COLO829 (cell line): ENCODE data around the gene PSORS1C1.
"Not testable (repeated sequence)": the region's sequence is repeated elsewhere in the genome, so short reads cannot be mapped to it uniquely, and the experiment has no call there.

Experiments used
- DNase-seq: peaks from one replicate; pipeline ENCODE4 v3.0.0; 2012; ENCODE audit warnings: low spot score

Gene PSORS1C1

DNA sequence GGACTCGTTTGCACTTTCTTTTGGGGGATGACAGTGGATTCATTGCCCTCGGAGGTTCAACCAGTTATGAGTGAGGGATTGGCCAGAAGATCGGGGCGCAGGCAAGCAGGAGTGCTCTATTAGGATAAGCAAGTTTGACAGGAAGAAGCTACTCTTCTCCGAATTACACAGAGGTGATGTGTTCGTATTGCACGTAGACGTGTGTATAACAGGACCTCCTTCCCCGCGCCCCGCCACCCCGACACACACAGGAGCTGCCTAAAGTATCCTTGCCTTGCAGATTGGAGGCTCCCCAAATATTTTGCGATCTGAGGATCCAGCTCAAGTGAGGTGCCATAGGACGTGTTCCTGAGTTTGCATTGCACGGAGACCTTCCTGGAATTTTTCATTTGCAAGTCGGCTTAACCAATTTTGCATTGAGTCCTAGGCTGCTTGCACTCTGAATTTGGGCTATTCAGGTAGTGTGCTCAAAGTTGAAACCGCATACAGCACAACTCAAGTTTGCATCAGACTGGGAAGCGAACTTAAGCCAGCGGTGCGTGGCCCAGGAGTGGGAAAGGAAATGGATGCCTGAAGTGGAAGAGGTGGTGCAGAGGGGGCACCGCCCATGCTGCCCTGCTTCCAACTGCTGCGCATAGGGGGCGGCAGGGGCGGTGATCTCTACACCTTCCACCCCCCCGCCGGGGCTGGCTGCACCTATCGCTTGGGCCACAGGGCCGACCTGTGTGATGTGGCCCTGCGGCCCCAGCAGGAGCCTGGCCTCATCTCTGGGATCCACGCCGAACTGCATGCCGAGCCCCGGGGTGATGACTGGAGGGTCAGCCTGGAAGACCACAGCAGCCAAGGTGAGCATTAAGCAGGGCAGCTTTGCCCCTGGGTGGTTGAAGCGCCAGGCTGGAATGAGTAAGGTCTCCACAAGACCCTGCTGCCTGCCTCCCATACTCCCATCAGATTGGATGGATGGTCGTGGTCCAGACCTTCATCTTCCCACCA is 44.6 kb downstream of the PSORS1C1 start:
- peak; percentile 17 for DNase-seq

DNA sequence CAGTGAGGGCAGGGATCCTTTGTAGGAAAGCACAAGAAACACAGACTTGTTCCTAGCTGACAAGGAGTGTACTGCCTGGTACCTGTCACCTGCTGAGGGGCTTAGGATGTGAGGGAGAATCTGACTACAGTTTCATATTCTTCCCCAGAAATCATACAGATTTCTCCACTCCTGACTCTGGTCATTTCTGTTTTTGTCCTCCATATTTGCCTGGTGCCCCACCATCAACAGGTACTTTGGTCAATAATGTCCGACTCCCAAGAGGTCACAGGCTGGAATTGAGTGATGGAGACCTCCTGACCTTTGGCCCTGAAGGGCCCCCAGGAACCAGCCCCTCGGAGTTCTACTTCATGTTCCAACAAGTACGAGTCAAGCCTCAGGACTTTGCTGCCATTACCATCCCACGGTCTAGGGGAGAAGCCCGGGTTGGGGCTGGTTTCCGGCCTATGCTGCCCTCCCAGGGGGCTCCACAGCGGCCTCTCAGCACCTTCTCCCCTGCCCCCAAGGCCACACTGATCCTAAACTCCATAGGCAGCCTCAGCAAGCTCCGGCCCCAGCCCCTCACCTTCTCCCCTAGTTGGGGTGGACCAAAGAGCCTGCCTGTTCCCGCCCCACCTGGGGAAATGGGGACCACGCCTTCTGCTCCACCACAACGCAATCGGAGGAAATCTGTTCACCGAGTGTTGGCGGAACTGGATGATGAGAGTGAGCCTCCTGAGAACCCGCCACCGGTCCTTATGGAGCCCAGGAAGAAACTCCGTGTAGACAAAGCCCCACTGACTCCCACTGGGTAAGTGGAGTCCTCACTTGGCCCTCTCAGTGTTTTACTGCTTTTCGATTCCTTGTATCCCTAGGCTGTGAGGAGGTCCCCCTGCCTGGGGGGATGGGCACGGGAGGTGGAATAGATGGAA is 46.9 kb downstream of the PSORS1C1 start:
- DNase-seq: no peak

DNA sequence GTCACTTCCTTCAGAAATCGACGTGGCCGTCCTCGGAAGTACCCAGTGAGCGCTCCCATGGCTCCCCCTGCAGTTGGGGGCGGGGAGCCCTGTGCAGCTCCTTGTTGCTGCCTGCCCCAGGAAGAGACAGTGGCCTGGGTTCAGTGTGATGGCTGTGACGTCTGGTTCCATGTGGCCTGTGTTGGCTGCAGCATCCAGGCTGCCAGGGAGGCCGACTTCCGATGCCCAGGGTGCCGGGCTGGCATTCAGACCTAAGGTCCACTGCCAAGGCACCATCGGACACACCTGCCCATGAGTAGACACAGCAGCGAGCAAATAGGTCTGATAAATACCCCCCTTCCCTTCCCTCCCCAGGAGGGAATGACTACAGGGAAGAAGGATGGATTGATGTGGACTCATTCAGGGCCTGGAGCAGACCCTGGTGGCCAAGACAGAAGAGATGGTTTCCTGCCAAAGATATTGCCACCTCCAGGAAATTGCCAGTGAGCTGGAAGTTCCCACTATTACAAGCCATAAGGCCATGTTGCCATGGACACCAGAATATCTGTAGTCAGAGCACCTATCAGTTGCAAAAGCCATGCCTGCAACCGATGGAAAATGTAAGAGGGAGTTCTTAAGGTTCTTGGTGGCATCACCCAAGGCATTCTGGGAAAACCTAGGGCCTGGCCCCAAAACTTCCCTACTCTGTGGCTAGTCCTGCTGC is 48.0 kb downstream of the PSORS1C1 start:
- DNase-seq: no peak

DNA sequence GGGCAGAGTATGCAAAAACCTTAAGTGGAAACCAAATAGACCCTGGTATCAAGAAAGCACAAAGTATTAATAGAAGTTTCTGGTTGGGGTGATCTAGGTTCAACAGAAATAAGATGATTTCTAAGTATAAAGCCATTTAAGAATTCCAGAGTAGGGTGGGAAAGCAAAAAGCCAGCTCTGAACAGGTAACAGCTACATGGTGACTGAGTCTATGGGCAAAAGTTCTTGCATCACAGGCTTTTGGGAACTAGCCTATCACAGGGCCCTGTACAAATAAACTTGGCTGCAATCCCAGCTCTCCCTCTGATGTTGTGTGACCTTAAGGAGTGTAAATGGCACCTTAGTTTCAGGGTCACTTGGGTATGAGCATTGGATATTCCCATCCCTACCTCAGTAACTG is 49.3 kb downstream of the PSORS1C1 start:
- DNase-seq: no peak

DNA sequence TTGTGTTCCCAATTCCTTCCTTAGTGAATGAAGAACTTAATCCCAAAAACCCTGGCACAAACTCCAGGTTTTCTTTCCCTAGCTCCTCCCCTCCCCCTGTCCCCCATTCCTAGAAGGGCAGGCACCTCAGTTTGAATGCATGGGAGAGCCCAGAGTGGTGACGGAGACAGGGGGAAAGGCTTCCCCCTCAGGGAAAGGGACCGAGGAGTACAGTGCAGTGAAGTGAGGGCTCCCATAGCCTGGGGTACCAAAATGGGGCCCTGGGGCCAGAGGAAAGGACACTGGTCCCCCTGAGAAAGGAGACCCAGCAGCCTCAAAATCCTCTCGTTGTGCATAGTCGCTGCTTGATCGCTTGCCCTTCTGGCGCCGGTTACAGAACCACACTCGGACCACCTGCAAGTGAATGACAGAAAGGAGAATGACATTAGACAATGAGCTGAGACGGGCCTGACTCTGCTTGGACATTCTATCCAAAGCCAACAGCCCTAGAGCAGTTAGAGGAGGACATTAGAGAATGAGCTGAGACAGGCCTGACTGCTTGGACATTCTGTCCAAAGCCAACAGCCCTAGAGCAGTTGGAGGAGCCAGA is 50.0 kb downstream of the PSORS1C1 start:
- DNase-seq: not testable (repeated sequence)

DNA sequence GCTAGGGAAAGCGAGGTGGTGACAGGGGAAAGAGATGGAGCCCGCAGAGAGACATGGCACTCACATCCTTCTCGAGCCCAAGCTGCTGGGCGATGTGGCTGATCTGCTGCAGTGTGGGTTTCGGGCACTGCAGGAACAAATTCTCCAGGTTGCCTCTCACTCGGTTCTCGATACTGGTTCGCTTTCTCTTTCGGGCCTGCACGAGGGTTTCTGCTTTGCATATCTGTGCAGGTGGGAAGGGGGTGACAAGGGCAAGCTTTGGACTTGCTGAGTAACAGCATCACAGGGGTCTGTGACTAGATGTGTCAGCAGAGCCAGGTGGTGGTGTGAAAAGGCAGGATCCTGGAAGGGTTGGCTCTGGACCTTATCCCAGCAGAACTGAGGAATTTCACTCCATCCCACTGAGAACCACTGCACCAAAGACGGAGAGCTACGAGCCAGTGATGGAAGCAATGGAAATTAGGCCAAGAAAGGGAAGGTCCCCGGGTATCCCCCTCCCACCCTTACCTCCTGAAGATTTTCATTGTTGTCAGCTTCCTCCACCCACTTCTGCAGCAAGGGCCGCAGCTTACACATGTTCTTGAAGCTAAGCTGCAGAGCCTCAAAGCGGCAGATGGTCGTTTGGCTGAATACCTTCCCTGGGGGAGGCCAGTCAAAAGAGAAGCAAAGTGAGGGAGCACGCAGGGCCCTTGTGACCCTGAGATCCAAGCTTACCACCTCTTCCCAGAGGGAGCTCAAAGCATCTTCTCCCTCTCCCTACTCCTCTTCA is 50.6 kb downstream of the PSORS1C1 start:
- DNase-seq: not testable (repeated sequence)

DNA sequence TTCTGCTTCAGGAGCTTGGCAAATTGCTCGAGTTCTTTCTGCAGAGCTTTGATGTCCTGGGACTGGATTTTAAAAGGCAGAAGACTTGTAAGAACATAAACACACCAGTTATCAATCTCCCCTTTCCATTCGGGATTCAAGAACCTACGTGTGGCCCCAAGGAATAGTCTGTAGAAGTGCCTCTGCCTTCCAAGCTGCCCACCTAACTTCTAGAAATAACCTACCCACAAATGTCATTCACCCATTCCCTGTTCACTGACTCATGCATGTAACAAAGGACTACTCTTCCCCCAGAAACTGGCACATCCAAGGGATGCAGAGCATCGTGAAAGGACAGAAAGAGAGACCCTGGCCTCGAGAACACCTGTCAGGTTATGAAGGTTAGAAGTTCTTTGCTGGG is 51.4 kb downstream of the PSORS1C1 start:
- no peak for DNase-seq

DNA sequence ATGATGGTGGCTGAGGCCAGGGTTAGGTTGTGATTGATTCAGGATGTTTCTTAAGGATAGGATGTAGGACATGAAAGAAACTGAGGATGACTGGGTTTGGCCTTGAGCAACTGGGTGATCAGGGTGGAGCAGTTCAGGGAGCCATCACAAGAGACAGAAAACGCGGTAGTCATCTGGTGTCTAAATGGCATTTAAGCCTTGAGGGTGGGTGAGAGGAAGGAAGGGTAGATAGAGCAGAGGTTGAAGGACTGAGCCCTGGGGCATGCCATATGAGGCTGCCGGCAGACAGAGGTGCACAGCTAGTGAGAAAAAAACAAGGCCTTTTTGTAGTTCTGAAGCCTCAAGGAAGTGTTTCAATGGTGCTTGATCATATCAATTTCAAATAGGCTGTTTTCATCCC is 54.0 kb downstream of the PSORS1C1 start:
- DNase-seq: no peak

DNA sequence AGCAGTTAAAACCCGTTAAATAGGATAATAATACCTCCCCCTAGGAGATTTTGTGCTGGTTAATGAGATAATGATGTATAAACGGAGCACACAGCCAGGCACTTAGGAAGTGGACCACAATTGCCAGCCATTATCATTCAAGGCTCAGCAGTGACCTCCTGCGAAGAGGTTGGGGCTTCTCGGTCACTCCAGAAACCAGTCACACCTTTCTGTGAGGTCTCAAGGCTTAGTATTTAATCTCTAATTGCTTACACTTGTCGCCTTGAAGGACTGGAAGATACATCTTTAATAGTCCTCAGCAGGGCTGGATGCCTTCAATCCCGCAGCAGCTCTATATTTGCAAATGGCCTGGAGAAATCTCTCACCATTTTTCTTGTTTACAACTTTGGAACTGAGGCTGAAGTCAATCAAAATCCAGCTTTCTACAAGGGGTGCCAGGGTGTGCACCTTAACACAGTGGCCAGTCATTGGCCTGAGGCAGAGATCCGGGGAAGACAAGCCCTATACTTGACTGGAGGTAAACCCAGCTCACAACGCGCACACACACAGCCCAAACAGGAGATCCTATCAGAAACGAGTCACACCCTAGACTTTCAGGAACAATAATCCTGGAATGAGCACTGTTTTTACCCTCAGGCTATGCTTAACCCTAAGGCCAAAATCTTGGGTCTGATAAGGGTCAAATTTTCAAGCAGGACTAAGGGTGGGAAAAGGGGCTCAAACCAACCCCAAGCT is 54.7 kb downstream of the PSORS1C1 start:
- no peak for DNase-seq

DNA sequence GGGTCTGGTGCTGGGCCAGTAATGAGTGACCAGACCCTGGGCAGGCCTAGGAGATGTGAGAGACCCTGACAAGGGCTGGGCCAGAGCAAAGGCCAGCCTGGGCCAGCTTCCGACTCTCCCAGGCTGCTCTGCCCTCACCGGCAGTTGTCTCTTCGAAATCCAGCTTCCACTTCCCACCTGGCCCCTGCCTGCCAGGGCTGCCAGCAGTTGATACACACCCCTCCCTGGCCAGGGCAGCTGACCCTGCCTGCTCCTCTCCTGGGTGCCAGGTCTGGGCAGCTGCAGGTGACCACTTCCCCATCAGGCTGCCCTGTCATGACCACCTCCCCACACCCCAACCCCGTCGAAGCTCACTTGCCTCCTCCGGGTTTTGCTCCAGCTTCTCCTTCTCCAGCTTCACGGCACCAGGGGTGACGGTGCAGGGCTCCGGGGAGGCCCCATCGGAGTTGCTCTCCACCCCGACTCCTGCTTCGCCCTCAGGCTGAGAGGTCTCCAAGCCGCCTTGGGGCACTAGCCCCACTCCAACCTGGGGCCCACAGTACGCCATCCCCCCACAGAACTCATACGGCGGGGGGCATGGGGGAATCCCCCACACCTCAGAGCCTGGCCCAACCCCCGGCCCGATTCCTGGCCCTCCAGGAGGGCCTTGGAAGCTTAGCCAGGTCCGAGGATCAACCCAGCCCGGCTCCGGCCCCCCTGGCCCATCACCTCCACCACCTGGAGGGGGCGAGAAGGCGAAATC is 55.4 kb downstream of the PSORS1C1 start:
- not testable (repeated sequence) for DNase-seq

DNA sequence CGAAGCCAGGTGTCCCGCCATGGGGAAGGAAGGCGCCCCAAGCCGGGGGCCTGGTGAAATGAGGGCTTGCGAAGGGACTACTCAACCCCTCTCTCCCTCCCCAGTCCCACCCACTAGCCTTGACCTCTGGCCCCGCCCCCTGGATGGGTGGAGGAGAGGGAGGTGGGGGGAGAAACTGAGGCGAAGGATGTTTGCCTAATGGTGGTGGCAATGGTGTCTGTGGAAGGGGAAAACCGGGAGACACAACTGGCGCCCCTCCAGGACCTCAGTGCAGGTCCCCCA is 55.9 kb downstream of the PSORS1C1 start, which contains the start of gene POU5F1:
TSS of gene POU5F1 (minus strand) at position 83 of the 282 bp plus-strand sequence. CDS start at position 21, 62 bp downstream.
- no peak for DNase-seq

DNA sequence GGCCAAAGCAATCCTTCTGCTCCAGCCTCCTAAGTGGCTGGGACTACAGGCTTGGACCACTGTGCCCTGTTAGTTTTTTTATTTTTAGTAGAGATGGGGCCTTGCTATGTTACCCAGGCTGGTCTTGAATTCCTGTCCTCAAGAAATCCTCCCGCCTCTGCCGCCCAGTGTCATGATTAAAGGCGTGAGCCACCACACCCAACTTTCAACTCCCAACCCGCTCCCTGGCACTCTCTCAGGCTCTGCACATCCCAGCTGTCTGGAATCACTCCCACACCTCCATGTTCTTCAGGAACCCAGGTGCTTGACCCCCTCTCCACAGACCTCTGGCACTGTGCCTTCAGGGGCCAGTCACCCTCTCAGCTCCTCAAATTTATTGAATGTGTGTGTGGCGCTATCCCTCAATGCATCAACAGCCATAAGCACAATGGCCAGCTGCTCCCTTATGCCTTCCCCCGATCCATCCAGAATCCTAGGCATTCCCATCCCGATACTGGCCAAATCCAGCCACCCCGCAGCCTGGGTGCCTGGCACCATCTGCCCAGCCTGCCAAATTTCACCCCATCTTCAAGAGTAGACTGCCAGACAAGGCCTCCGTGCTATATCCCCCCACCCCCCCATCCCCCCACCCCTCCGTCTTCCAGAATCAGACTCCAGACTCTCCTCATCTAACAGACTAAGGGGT is 56.5 kb downstream of the PSORS1C1 start:
- no peak for DNase-seq

DNA sequence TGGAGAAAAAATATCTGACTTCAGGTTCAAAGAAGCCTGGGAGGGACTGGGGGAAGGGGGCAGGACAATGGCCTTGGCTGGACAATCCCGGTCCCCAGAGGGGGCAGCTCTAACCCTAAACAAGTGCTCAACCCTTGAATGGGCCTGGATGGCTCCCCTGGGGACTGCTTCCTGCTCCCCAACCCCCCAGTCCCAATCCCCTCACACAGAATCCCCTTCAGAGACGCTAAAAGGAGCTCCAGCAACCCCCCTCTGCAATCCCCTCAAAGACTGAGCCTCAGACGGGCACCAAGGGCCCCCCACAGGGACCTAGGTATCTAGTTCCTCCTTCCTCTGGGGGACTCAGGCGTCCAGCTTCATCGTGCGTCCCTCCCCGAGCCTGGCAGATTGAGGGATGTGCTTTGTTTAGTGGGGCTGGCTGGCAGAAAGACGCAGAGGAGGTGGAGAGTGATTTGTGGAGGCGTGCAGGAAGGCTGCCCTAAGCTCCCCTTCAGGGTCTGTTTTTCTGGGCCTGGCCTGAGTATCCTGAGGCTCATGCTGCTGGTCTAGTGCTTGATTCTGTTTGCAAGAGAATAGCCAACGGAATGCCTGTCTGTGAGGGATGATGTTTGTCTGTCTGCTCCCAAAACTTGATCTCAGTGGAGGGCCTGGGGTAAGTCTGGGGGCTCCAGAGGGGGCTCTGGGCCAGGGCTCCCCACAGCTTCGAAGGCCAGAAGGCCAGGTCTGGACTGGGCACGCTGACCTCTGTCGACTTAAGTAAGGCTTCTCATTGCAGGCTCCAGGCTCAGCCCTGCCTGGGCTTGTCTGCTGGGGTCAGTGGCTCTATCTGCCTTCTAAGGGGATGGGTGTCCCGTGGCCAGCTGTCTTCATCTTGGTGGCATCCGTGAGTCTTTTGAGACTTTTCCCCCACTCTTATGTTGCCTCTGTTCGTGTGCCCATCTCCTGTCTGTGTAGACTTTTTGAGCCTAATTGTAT is 57.6 kb downstream of the PSORS1C1 start:
- DNase-seq: no peak

DNA sequence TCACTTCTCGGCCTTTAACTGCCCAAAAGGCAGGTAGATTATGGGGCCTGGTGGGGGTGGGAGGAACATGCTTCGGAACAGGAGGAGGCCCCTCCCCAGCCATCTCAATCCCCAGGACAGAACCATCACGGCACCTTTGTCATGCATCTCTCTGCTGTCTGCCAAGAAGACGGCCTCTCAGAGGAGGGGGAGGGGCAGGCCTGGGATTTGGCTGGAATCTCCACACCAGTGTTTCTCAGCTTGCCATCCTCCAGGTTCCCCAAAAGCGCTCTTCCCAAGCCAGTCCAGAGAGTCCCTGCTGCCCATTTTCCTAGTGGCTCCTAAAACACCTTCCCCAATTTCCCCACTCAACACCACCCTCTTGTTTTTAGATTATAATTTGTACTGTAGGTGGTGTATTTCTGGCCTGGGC is 58.4 kb downstream of the PSORS1C1 start:
- no peak for DNase-seq

DNA sequence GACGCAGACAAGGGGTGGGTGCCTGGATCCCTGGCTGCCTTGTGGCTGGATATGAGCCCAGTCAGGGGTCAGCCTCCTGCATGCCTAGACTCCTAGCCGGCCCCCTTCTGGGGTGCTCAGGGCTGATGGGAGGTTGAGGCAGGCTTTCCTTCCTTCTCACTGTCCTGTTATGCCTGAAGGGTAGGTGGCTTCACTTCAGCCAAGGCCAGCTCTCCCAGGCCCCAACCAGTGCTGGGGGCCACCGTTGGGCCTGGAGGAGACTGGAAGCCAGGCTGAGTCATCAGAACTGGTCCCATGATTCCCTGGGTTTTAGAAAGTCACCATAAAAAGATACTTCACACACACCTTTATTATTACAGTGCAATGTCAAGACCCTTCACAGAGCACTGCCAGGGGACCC is 58.8 kb downstream of the PSORS1C1 start:
- no peak for DNase-seq

DNA sequence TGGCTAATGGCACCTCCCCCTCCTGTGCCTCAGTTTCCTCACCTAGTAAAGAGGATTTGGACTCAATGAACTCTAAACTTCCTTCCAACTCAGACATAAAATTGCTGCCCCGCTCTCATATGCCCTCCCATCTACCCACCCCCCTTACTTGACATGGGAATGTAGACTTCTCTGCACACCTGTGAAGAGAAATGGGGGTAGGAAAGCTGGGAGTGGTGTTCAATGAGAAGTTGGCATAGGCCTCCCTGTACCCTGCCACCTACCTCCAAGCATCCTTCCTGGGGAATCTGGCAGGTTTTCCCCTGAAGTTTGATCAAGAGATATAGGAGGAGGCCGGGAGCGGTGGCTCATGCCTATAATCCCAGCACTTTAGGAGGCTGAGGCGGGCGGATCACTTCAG is 59.8 kb downstream of the PSORS1C1 start:
- no peak for DNase-seq

DNA sequence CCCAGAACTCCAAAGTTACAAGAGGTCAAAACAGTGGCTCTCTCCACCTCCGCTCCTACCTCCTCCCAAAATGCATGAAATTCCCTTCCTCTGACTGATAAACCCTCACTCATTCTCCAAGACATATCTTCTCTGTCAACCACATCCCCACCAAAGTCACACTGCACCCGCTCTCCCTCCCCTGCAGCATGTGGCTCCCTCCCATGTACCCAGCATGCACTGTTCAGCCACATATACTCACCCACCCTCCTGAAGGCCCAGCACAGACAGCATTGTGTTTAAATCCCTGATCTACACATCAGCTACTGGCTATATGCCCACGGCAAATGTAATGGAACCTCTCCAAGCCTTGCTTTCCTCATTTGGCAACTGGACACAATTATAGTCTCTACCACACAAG is 61.4 kb downstream of the PSORS1C1 start:
- DNase-seq: no peak
